HG03139 (cell line): ENCODE results near the gene SERPINE1.
"Not testable (repeated sequence)": the region's sequence is repeated elsewhere in the genome, so short reads cannot be mapped to it uniquely, and the experiment has no call there.

Source experiments
- ATAC-seq: cut with Tn5 transposase; IDR thresholded peaks from one replicate; pipeline ENCODE4 v1.9.1; 2021; ENCODE audit not compliant: unreplicated experiment

Gene SERPINE1

DNA sequence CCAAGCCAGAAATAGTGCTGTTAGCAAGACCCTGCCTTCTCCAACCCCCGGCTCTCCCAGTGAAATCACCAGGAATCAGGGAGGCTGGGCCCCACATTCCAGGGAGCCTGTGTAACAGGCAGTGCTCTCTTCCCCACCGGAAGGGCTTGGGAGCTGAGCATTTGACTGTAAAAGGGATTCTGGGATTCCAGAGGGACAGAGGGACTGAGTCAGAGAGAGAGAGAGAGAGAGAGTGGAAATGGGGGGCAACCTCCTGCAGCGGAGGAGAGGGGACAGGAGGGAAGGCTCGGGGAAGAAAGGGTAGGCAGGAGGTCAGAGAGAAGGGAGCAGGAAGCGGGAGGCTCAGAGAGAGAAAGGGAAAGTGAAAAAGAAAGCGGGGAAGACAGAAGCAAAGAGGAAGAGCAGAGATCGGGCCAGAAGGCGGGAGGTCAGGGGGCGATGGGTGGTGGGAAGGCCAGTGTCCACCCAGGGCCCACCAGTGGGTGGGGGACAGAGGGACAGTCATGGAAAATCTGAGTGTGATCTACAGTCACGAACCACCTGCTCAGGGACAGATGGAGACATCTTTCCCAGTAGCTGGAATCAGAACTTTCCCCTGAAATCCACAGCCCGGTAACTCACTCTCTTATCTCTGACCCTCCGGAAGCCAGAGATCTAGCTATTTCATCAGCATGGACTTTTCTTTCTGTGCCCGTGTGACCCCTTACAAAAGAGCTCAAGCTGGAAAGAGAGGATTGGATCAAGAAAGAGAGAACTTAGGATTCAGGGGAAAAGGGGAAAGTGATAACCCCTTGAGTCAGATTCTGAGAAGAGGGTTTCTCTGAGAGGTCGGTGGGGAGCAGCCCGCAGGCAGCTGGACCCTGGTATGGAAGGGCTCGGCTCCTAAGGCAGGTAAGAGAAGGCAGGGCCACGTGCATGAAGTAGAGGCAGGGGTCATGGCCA lies 4.6 kb upstream of the SERPINE1 start:
- ATAC-seq, result no peak

DNA sequence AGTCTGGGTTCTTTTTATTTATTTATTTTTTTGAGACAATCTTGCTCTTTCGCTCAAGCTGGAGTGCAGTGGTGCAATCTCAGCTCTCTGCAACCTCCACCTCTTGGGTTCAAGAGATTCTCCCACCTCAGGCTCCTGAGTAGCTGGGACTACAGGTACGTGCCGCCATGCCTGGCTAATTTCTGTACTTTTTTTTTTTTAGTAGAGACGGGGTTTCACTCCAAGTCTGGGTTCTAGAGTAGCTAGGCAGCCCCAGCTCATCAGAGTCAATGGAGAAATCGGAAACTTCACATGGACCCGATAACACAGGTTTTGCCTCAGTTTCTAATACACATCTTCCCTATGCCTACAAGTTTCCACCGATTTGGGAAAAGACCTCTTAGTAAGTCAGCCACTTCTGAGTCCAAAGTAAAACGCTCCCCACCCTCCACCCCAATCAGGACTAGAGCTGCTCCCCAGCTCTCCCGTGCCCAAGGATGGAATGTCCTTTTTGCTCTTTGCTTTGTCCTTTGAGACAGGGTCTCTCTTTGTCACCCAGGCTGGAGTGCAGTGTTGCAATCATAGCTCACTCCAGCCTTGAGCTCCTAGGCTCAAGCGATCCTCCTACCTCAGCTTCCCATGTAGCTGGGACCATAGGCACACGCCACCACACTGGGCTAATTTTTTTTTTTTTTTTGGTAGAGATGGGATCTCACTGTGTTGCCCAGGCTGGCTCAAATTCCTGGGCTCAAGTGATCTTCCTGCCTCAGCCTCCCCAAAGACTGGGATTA lies 3.8 kb upstream of the SERPINE1 start:
- ATAC-seq, result no peak

DNA sequence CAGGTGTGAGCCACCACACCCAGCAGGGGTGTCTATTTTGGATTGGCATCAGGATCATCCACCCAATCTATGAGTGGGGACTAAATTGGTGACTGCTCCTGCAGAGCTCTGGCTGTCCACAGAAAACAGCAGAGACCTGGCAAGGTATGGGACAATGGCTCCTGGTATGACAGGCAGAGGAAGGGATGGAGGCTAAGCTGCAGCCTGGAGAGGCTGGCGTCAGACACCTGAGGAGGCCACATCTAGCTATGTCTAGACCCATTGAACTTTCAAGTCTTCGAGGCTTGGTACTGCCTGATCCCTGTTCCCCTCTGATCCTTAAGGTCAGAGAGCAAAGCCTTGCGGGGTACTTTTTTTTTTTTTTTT lies 3.2 kb upstream of the SERPINE1 start:
- ATAC-seq, result no peak

DNA sequence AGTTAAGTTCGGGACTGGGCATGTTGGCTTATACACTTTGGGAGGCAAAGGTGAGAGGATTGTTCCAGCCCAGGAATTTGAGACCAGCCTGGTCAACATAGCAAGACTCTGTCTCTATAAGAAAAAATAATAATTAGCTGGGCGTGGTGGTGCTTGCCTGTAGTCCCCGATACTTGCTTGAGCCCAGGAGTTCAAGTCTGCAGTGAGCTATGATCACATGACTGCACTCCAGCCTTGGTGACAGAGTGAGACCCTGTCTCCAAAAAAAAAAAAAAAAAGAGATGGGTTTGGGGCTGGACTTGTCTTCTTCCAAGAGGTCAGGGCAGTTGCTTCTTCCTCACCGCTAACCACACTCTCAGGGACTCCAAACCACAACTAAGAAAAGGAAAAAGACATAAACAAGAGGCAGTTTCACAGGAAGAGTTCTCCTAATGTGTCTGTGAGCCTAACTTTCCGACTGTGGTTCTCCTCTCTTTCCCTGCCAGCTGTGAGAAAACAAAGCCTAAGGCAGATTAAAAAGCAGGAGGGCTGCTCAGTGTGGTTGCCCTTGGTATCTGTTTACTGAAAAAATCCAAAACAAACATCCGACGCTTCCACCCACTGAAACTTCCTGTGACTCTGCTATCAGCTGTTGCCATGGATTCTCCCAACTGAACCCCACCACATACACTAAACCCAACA lies 2.4 kb upstream of the SERPINE1 start:
- no peak for ATAC-seq

DNA sequence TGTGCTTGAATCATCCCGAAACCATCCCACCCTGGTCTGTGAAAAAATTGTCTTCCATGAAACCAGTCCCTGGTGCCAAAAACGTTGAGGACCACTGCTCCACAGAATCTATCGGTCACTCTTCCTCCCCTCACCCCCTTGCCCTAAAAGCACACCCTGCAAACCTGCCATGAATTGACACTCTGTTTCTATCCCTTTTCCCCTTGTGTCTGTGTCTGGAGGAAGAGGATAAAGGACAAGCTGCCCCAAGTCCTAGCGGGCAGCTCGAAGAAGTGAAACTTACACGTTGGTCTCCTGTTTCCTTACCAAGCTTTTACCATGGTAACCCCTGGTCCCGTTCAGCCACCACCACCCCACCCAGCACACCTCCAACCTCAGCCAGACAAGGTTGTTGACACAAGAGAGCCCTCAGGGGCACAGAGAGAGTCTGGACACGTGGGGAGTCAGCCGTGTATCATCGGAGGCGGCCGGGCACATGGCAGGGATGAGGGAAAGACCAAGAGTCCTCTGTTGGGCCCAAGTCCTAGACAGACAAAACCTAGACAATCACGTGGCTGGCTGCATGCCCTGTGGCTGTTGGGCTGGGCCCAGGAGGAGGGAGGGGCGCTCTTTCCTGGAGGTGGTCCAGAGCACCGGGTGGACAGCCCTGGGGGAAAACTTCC lies 784 bp upstream of the SERPINE1 start:
- peak; percentile 58 for ATAC-seq

DNA sequence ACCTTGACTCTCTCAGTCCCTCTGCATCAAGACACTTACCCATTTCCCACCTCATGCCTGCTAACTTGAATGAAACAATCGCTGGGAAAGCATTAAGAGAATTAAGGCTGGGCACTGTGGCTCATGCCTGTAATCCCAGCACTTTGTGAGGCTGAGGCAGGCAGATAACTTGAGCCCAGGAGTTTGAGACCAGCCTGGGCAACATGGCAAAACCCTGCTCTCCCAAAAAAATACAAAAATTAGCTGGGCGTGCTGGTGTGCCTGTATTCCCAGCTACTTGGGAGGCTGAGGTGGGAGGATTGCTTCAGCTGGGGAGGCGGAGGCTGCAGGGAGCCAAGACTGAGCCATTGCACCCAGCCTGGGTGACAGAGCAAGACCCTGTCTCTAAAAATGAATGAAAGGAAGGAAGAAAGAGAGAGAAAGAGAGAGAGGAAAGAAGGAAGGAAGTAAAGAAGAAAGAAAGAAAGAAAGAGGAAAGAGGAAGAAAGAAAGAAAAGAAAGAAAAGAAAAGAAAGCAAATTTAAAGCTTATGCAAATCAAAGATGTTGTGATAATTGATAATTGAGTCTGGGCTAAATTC lies 646 bp downstream of the SERPINE1 start:
- no peak for ATAC-seq

DNA sequence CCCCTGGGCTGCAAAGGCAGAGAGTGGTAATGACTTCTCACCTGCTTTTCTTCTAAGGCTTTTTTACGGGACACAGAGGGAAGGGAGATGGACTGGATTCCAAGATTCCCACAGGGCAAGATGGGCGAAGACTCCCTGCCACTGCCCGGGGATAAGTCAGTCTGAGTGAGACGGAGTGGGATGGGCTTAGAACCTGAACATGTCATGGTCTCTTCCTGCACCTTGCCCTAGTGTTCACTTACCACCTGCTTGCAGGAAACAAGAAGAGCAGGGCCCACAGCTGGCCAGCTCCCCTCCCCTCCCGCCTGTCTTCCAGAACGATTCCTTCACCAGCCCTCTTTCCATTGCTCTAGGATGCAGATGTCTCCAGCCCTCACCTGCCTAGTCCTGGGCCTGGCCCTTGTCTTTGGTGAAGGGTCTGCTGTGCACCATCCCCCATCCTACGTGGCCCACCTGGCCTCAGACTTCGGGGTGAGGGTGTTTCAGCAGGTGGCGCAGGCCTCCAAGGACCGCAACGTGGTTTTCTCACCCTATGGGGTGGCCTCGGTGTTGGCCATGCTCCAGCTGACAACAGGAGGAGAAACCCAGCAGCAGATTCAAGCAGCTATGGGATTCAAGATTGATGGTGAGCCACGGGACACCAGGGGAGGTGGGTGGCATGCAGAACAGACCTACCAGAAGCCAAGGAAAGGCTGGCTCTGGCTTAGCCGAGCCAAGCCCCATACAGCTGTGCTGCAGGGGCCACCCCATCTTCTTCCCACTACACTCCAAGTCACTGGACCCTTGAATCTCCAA lies 1.3 kb downstream of the SERPINE1 start:
- ATAC-seq, result no peak

DNA sequence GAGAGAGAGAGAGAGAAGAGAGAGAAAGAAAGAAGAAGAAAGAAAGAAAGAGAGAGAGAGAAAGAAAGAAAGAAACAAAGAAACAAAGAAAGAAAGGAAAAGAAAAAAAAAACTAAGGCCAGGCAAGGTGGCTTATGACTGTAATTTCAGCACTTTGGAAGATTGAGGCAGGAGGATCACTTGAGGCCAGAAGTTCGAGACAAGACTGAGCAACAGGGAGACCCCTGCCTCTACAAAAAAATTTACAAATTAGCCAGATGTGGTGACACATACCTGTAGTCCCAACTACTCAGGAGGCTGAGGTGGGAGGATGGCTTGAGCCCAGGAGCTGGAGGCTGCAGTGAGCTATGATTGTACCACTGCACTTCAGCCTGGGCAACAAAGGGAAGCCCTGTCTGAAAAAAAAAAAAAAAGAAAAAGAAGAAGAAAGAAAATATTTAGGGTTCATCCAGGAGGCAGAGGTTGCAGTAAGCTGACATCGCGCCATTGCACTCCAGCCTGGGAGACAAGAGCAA lies 2.8 kb downstream of the SERPINE1 start:
- no peak for ATAC-seq

DNA sequence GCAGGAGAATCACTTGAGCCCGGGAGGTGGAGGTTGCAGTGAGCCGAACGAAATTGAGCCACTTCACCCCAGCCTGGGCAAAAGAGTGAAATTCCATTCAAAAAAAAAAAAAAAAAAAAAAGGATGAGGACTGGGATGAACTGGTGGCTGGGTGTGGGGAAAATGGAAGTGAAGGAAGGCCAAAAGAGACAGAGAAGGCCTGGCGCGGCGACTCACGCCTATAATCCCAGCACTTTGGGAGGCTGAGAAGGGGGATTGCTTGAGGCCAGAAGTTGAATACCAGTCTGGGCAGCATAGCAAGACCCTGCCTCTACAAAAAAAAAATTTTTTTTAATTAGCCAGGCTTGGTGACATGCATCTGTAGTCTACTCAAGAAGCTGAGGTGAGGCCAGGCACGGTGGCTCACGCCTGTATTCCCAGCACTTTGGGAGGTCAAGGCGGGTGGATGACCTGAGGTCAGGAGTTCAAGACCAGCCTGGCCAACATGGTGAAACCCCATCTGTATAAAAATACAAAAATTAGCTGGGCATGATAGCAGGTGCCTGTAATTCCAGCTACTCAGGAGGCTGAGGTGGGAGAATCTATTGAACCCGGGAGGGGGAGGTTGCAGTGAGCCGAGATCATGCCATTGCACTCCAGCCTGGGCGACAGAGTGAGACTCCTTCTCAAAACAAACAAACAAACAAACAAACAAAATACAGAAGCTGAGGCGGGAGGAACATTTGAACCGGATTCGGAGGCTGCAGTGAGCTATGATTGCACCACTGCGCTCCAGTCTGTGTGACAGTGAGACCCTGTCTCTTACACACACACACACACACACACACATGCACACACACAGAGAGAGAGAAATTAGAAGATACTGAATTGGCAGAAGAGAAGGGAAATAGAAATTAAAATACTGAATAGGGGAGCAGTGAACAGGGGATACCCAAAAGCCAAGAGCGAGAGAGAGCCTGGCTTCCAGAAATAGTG lies 6.0 kb downstream of the SERPINE1 start:
- not testable (repeated sequence) for ATAC-seq

DNA sequence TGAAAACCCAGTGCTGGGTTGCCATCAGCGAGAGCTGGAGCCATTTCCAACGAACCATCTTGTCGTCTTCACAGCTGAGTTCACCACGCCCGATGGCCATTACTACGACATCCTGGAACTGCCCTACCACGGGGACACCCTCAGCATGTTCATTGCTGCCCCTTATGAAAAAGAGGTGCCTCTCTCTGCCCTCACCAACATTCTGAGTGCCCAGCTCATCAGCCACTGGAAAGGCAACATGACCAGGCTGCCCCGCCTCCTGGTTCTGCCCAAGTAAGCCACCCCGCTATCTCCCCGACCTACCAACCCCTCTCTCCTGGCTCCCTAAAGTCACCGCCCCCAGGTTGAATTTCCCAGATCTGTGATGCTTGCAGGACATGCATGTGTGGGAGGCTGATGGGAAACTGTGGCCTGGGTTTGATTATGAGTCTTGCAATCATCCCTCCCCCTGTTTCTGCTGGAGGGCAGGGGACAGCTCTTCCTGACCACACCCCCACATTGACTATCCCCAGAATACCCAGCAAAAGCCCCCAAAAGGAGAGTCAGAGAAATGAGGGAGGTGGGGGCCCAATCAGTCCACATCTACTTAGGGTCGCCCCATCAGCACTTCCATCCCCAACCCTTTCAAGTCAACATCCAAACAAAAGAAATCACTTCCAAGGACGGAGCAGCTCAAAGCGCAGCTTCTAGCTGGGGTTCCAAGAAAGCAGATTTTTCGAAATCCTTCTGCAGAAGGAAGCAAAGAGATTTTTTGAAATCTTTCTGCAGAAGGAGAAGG lies 6.9 kb downstream of the SERPINE1 start:
- no peak for ATAC-seq

DNA sequence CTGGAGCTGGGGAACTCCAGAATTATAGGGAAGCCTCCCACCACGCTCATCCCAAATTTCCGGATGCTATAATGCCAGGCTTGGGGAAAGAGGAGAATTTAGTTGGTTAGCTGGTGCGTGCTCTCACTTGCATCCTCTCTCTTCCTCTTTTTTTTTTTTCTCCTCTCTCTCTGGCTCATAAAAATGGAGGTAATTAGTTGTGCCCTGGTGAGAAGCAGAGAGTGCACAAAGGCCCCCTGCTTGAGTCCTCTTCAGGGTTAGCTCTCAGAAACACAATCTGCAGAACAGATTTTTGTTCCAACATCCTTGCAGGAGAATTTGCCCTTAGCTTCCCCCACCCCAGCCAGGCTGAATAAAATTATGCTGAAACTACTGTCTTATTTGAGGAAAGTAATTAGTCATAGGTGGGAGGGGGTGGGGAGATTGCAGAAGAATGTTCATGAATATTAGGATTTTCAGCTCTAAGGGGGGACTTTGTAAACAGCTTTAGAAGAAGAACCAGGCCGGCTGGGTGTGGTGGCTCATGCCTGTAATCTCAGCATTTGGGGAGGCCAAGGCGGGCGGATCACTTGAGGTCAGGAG lies 7.6 kb downstream of the SERPINE1 start:
- ATAC-seq, result no peak

DNA sequence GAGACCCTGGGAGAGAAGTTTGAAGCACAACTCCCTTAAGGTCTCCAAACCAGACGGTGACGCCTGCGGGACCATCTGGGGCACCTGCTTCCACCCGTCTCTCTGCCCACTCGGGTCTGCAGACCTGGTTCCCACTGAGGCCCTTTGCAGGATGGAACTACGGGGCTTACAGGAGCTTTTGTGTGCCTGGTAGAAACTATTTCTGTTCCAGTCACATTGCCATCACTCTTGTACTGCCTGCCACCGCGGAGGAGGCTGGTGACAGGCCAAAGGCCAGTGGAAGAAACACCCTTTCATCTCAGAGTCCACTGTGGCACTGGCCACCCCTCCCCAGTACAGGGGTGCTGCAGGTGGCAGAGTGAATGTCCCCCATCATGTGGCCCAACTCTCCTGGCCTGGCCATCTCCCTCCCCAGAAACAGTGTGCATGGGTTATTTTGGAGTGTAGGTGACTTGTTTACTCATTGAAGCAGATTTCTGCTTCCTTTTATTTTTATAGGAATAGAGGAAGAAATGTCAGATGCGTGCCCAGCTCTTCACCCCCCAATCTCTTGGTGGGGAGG lies 10.8 kb downstream of the SERPINE1 start:
- no peak for ATAC-seq

DNA sequence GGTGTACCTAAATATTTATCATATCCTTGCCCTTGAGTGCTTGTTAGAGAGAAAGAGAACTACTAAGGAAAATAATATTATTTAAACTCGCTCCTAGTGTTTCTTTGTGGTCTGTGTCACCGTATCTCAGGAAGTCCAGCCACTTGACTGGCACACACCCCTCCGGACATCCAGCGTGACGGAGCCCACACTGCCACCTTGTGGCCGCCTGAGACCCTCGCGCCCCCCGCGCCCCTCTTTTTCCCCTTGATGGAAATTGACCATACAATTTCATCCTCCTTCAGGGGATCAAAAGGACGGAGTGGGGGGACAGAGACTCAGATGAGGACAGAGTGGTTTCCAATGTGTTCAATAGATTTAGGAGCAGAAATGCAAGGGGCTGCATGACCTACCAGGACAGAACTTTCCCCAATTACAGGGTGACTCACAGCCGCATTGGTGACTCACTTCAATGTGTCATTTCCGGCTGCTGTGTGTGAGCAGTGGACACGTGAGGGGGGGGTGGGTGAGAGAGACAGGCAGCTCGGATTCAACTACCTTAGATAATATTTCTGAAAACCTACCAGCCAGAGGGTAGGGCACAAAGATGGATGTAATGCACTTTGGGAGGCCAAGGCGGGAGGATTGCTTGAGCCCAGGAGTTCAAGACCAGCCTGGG lies 11.4 kb downstream of the SERPINE1 start:
- no peak for ATAC-seq

DNA sequence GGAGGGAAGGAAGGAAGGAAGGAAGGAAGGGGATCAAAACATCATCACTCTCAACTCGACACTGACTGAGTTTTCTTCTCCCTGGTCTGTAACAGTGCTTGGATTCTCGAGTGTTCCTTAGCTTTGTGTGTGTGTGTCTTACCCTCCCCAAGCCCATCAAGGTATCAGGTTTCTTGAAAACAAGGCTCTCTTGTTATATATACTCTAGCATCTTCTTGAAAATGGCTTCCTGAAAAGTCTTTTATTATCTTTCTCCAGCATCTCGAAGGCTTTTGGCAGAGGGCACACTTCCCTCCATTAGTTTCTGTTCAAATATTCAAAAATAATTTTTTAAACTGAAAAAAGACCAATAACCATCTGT lies 13.4 kb downstream of the SERPINE1 start:
- no peak for ATAC-seq

DNA sequence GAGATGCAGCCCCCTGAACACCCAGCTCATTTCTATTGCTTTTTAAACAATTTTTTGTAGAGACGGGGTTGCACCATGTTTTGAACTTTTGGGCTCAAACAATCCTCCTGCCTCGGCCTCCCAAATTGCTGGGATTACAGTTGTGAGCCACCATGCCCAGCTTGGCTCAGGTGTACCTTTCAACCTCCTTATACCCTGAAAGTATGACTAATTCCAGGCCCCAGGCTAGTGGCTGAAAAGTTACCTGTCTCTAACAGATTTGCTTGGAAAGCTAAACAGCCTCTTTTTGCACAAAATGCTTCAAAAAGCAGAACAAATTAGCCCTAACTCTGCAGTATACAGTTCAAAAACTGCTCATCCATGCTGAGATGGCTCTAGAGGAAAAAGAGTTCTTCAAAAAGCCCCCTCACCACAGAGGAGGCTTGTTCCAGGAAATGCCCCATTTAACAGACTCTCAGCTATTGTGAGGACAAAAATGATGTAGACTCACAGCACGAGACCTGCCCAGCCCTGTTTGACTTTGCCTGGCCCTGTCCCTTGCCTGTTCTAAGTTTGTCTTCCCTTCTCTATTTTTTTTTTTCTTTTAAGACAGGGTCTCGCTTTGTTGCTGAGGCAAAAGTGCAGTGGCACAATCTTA lies 14.0 kb downstream of the SERPINE1 start:
- no peak for ATAC-seq
